Mesothelial cell of epicardium (in vitro differentiated cells): ENCODE results near the gene SIK3. TPM values are rescaled to one million over a fixed set of nuclear protein-coding genes. Genes with fewer than 3 reads are reported as not detected.
"Not testable (repeated sequence)": the region's sequence is repeated elsewhere in the genome, so short reads cannot be mapped to it uniquely, and the experiment has no call there.

ENCODE experiments used
- DNase-seq, 2 experiments: peaks; one replicate each; pipeline ENCODE4 v3.0.0; 2021; ENCODE audit warnings: low spot score in 2 of 2; ENCODE audit not compliant: unreplicated experiment in 2 of 2
- H3K27ac Mint-ChIP-seq: 2 replicates; pipeline ENCODE4 v1.8.0; 2021; ENCODE audit warnings: mixed read lengths
- H3K27me3 Mint-ChIP-seq: 2 replicates; pipeline ENCODE4 v1.8.0; 2021; ENCODE audit warnings: low read depth, mixed read lengths
- H3K36me3 Mint-ChIP-seq: 2 replicates; pipeline ENCODE4 v1.8.0; 2021; ENCODE audit warnings: mixed read lengths
- H3K4me1 Mint-ChIP-seq: 2 replicates; pipeline ENCODE4 v1.8.0; 2021; ENCODE audit warnings: mixed read lengths
- H3K4me3 Mint-ChIP-seq: 2 replicates; pipeline ENCODE4 v1.8.0; 2021; ENCODE audit warnings: mild to moderate bottlenecking, moderate library complexity, mixed read lengths
- H3K9me3 Mint-ChIP-seq: 2 replicates; pipeline ENCODE4 v1.8.0; 2021; ENCODE audit warnings: mixed read lengths
- total RNA-seq: library from RNA; stranded (reverse); gene quantifications from 3 replicates; pipeline ENCODE4 v1.2.1, GENCODE V29; 2021
- TF ChIP-seq, protein P1 (sequence below): fragments of 200-600 bp; sonication (generic); IDR thresholded peaks from one replicate; pipeline ENCODE4 v1.5.0; 2021; ENCODE audit warnings: antibody characterized with exemption; ENCODE audit not compliant: unreplicated experiment

The SIK3 gene
- total RNA-seq, 1 donor from 2014 or later, result 35.6 TPM

- peaks cover 4% of the 10 kb centered on the region for H3K4me1 Mint-ChIP-seq
- peaks cover 4% of the 10 kb centered on the region for H3K27me3 Mint-ChIP-seq
- TF ChIP-seq, protein P1, sequence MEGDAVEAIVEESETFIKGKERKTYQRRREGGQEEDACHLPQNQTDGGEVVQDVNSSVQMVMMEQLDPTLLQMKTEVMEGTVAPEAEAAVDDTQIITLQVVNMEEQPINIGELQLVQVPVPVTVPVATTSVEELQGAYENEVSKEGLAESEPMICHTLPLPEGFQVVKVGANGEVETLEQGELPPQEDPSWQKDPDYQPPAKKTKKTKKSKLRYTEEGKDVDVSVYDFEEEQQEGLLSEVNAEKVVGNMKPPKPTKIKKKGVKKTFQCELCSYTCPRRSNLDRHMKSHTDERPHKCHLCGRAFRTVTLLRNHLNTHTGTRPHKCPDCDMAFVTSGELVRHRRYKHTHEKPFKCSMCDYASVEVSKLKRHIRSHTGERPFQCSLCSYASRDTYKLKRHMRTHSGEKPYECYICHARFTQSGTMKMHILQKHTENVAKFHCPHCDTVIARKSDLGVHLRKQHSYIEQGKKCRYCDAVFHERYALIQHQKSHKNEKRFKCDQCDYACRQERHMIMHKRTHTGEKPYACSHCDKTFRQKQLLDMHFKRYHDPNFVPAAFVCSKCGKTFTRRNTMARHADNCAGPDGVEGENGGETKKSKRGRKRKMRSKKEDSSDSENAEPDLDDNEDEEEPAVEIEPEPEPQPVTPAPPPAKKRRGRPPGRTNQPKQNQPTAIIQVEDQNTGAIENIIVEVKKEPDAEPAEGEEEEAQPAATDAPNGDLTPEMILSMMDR, result no peak
- DNase-seq, result no peak
- no peak overlapping the region for H3K27ac Mint-ChIP-seq
- no peaks in the 10 kb centered on the region for H3K36me3 Mint-ChIP-seq
- H3K4me3 Mint-ChIP-seq, result no peak overlapping the region
- H3K9me3 Mint-ChIP-seq, result peaks cover 3% of the 10 kb centered on the region
These were observed 287.0 kb downstream of the SIK3 start for GRCh38 chr11:116811194-116811593.

- Mint-ChIP-seq H3K27ac (no peak overlapping the region), H3K36me3 (no peaks in the 10 kb centered on the region), H3K4me3 (no peak overlapping the region), H3K9me3 (peaks cover 3% of the 10 kb centered on the region), H3K4me1 (peaks cover 4% of the 10 kb centered on the region), H3K27me3 (peaks cover 11% of the 10 kb centered on the region)
- TF ChIP-seq, protein P1, result no peak
- DNase-seq, result no peak
These were observed 289.7 kb downstream of the SIK3 start for GRCh38 chr11:116808262-116809175.

GRCh38 chr11:116807601-116808261 lies 290.5 kb downstream of the SIK3 start:
- TF ChIP-seq, protein P1, result no peak
- H3K27ac Mint-ChIP-seq, result no peak overlapping the region
- H3K36me3 Mint-ChIP-seq, result no peaks in the 10 kb centered on the region
- no peak overlapping the region for H3K4me3 Mint-ChIP-seq
- peaks cover 14% of the 10 kb centered on the region for H3K27me3 Mint-ChIP-seq
- no peak for DNase-seq
- H3K4me1 Mint-ChIP-seq, result peaks cover 4% of the 10 kb centered on the region
- H3K9me3 Mint-ChIP-seq, result peaks cover 3% of the 10 kb centered on the region

DNA sequence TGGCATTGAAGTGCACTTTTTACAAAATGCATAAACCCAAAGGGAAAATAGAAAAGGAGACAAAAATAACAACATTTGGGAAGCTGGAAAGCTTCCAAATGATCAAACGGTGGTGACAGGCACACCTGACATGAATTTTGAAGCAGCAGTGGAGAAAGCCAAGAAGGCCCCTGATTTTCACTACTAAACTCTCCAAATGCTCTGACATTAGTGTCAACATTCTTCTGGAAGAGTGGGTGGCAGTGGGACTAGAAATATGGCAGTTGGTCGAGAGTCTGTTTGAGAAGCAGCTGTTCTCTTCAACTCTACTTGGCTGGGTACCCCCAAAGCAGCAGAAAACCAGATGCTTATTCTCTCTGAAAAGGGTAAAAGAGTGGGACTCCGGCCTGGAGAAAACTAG lies 294.2 kb downstream of the SIK3 start:
- Mint-ChIP-seq H3K27ac (no peak overlapping the region), H3K36me3 (no peaks in the 10 kb centered on the region), H3K9me3 (peaks cover under 1% of the 10 kb centered on the region), H3K27me3 (peaks cover 21% of the 10 kb centered on the region), H3K4me1 (no peaks in the 10 kb centered on the region), H3K4me3 (no peak overlapping the region)
- DNase-seq, result no peak
- TF ChIP-seq, protein P1, result no peak

DNA sequence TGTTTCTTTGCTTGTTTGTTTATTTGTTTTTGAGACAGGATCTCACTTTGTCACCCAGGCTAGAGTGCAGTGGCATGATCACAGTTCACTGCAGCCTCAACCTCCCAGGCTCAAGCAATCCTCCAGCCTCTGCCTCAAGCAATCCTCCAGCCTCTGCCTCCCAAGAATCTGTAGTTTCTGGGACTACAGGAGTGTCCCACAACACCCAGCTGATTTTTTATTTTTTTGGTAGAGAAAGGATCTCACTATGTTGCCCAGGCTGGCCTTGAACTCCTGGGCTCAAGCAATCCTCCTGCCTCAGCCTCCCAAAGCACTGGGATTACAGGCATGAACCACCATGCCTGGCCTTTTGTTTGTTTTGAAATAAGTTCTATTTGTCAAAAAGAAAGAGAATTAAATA lies 296.6 kb downstream of the SIK3 start:
- not testable (repeated sequence) for H3K27ac Mint-ChIP-seq, H3K4me1 Mint-ChIP-seq, H3K4me3 Mint-ChIP-seq, H3K36me3 Mint-ChIP-seq, H3K9me3 Mint-ChIP-seq, DNase-seq
- peaks cover 17% of the 10 kb centered on the region for H3K27me3 Mint-ChIP-seq

GRCh38 chr11:116800610-116801009 lies 297.6 kb downstream of the SIK3 start:
- Mint-ChIP-seq H3K4me1 (no peaks in the 10 kb centered on the region), H3K9me3 (peaks cover 4% of the 10 kb centered on the region), H3K27ac (no peak overlapping the region), H3K27me3 (peaks cover 17% of the 10 kb centered on the region), H3K36me3 (no peaks in the 10 kb centered on the region), H3K4me3 (no peak overlapping the region)
- TF ChIP-seq, protein P1, result no peak
- no peak for DNase-seq
